Measurements from ENCODE around the gene UVSSA. TPM values are rescaled to one million over a fixed set of nuclear protein-coding genes. Genes with fewer than 3 reads are reported as not detected.
A peak's percentile ranks its signal among the peaks of the same experiment; 100 is the strongest.

UVSSA gene
- total RNA-seq, 1 donor from 2014 or later: 28.3 TPM

DNA sequence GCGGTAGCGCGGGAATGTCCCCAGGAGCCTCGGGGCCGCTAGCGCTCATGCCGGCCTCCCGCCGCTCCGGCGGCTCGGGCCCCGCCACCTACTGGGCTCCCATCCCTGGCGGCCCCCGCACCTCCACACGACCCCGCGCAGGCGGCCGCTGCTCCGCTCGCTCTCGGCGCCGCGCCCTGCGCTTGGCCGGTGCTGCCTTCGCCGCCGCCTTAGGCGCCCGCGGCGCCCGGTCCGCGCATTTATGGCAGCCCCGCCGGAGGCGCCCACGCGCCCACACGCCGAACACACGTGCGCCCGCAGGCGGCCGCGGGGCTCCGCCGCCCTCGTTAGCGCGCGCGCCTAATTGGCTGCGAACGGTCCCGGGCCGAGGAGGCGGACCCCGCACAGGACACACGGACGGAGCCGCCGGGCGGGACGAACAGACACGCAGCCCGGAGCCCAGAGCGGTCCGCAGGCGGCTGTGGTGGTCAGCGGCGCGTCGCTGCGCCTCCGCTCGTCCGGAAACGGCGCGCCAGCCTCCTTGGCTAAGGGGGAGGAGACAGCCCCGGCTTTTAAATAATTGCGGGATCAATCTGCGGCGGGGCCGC is 59.5 kb downstream of the UVSSA start, which contains the start of gene NKX1-1:
TSS of gene NKX1-1 (minus strand) at position 49 of the 587 bp plus-strand sequence. CDS start at position 49, 0 bp downstream.
- no peaks in the 10 kb centered on the region for H3K36me3 ChIP-seq
- peaks cover 95% of the 10 kb centered on the region for H3K27me3 ChIP-seq
- H3K4me1 ChIP-seq: peaks cover 5% of the 10 kb centered on the region
- TF ChIP-seq, protein P1, sequence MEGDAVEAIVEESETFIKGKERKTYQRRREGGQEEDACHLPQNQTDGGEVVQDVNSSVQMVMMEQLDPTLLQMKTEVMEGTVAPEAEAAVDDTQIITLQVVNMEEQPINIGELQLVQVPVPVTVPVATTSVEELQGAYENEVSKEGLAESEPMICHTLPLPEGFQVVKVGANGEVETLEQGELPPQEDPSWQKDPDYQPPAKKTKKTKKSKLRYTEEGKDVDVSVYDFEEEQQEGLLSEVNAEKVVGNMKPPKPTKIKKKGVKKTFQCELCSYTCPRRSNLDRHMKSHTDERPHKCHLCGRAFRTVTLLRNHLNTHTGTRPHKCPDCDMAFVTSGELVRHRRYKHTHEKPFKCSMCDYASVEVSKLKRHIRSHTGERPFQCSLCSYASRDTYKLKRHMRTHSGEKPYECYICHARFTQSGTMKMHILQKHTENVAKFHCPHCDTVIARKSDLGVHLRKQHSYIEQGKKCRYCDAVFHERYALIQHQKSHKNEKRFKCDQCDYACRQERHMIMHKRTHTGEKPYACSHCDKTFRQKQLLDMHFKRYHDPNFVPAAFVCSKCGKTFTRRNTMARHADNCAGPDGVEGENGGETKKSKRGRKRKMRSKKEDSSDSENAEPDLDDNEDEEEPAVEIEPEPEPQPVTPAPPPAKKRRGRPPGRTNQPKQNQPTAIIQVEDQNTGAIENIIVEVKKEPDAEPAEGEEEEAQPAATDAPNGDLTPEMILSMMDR (IDR thresholded peaks at IDR 0.05): no peak
- intact Hi-C loops (cut with DNase I): loop anchor here (10.0 kb wide), 1 partner anchor 58 kb away; no protein-coding TSS in a partner anchor
- ATAC-seq: no peak
- DNase-seq: peak; percentile 46
- H3K4me3 ChIP-seq: no peak within 1 kb of the TSS
- H3K9me3 ChIP-seq: no peaks in the 10 kb centered on the region
- H3K27ac ChIP-seq: no peak within 1 kb of the TSS

DNA sequence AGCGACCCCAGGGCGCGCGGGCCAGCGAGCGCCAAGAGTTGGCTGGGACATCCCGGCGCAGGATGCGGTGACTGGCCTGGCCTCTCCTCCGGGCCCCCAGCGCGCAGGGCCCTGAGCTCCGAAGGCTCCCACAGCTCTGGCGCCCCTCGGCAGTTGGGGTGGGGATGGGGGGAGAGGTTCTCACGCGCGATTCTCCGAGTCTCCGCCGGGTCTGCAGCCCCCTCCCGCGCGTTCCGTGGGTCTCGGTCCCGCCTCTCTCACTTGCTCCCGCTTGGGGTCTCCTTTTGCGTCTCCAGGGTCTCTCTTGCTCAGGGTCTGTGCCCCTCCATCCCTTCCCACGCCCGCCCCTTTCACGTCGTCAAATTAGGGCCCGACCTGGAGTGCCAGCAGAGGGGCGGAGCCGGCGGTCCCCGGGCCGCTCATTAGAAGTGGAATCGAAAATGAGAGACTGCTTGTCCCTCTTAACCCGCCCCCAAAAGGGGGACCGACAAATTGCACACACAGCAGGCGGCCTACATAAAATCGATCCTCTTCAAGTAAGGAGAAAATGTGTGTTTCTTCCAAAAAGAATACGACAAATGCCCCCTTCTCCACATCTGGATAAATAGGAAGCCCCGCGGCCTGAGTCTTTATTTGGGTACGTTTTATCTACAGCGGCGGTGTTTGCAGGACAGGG is 60.1 kb downstream of the UVSSA start:
- DNase-seq (peak; percentile 53), ATAC-seq (no peak)
- Histone ChIP-seq H3K36me3 (no peaks in the 10 kb centered on the region), H3K4me1 (peaks cover 5% of the 10 kb centered on the region), H3K27ac (no peak overlapping the region), H3K4me3 (no peak overlapping the region), H3K9me3 (no peaks in the 10 kb centered on the region), H3K27me3 (peaks cover 95% of the 10 kb centered on the region)
- TF ChIP-seq, protein P1 (IDR thresholded peaks at IDR 0.05): no peak
- intact Hi-C loops (cut with DNase I): loop anchor here (10.0 kb wide), 1 partner anchor 58 kb away; no protein-coding TSS in a partner anchor

DNA sequence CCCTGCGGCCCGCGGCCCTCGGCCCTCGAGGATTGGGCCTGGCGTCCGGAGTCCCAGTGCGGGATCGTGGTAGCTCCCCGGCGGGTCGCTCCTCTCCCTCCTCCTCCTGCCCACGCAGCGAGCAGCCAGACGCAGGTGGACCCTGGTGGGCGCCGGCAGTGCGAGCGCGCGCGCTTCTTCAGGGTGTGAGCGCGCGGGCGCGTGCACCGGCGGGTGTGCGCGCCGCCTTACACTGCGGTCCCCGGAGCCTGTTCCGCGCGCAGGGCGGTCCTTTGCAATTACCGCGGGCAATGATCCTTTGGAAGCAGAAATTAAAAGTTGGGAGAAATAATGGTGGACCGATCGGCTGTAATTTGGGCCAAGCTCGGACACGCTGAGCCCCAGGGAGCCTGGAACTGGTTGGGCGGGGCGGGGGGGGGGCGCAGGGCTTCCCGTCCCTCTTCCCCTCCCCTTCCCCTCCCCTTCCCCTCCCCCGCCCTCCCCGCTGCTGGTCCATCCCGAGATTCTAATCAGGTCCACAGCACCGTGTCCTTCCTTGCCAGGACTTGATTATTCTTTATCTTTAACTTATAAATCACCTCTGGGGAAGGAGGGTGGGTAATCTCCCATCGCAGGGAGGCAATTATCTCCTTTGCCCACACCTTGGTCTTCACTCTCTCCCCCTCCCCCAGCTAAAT is 60.8 kb downstream of the UVSSA start:
- peak; percentile 36 for DNase-seq
- Histone ChIP-seq H3K9me3 (no peaks in the 10 kb centered on the region), H3K27ac (no peak overlapping the region), H3K4me1 (no peaks in the 10 kb centered on the region), H3K36me3 (no peaks in the 10 kb centered on the region), H3K4me3 (no peak overlapping the region), H3K27me3 (peaks cover 95% of the 10 kb centered on the region)
- intact Hi-C loops (cut with DNase I): loop anchor here (10.0 kb wide), 1 partner anchor 57 kb away; no protein-coding TSS in a partner anchor
- TF ChIP-seq, protein P1 (IDR thresholded peaks at IDR 0.05): no peak
- no peak for ATAC-seq

DNA sequence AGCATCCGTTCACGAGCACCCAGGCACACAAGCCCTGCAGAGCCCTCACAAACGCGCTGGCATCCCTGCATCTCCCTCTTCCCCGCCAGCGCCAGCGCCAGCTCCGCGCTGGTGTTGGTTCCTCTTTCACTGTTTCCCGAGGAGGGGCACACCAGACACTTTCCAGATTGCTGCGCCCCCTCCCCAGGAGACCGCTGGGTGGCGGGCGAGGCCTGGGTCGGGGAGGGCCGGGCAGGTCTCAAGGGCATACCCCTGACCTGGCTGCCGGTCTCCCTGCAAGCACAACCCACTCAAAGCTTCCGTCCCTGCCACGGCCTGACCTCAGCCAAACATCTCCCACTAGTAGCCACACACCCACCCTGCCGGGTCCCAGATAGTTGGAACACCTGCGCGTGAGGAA is 61.4 kb downstream of the UVSSA start:
- no peak for ATAC-seq
- Histone ChIP-seq H3K4me3 (no peak overlapping the region), H3K9me3 (no peaks in the 10 kb centered on the region), H3K4me1 (no peaks in the 10 kb centered on the region), H3K27me3 (peaks cover 96% of the 10 kb centered on the region), H3K27ac (no peak overlapping the region), H3K36me3 (no peaks in the 10 kb centered on the region)
- TF ChIP-seq, protein P1 (IDR thresholded peaks at IDR 0.05): no peak
- intact Hi-C loops (cut with DNase I): loop anchor here (10.0 kb wide), 1 partner anchor 56 kb away; no protein-coding TSS in a partner anchor
- DNase-seq: peak; percentile 38

DNA sequence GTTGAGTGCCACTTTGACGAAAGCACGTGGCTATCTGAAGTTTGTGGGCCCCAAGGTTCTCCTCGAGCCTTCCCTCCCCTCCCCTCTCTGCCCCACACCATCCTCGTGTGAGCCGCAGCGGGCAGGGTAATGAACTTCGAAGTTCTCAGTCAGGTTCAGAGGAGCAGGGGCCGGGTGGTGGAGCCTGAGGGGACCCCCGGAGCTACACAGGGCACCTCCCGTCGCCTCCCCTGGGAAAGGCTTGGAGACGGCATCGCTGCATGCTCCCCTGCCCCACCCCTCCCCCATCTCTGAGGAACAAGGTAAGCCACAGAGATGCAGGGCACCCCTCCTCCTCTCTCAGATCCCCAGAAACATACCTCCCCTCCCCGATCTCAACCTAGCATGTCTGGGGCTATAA is 62.1 kb downstream of the UVSSA start:
- Histone ChIP-seq H3K4me1 (no peaks in the 10 kb centered on the region), H3K36me3 (no peaks in the 10 kb centered on the region), H3K4me3 (no peak overlapping the region), H3K27ac (no peak overlapping the region), H3K9me3 (no peaks in the 10 kb centered on the region), H3K27me3 (peaks cover 95% of the 10 kb centered on the region)
- no peak for ATAC-seq
- peak; percentile 40 for DNase-seq
- intact Hi-C loops (cut with DNase I): loop anchor here (10.0 kb wide), 1 partner anchor 56 kb away; no protein-coding TSS in a partner anchor
- TF ChIP-seq, protein P1 (IDR thresholded peaks at IDR 0.05): no peak

Data from upper lobe of right lung (tissue), 1 donor.